Activated CD4-positive, alpha-beta T cell treated with anti-CD3 and anti-CD28 coated beads, Interleukin-2, Interleukin-6, amounts not matched to agents 100 ng/mL and 50 ng/mL, durations not matched to agents 16 hours and 8 hours (primary cell): ENCODE data around the gene CCDC159.
"Not testable (repeated sequence)": the region's sequence is repeated elsewhere in the genome, so short reads cannot be mapped to it uniquely, and the experiment has no call there.

ENCODE experiments used
- DNase-seq: peaks from one replicate; pipeline ENCODE4 v3.0.0-alpha.2; 2020

The CCDC159 gene, protein sequence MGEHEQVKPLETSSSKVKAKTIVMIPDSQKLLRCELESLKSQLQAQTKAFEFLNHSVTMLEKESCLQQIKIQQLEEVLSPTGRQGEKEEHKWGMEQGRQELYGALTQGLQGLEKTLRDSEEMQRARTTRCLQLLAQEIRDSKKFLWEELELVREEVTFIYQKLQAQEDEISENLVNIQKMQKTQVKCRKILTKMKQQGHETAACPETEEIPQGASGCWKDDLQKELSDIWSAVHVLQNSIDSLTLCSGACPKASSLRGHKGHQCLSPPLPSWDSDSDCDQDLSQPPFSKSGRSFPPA

DNA sequence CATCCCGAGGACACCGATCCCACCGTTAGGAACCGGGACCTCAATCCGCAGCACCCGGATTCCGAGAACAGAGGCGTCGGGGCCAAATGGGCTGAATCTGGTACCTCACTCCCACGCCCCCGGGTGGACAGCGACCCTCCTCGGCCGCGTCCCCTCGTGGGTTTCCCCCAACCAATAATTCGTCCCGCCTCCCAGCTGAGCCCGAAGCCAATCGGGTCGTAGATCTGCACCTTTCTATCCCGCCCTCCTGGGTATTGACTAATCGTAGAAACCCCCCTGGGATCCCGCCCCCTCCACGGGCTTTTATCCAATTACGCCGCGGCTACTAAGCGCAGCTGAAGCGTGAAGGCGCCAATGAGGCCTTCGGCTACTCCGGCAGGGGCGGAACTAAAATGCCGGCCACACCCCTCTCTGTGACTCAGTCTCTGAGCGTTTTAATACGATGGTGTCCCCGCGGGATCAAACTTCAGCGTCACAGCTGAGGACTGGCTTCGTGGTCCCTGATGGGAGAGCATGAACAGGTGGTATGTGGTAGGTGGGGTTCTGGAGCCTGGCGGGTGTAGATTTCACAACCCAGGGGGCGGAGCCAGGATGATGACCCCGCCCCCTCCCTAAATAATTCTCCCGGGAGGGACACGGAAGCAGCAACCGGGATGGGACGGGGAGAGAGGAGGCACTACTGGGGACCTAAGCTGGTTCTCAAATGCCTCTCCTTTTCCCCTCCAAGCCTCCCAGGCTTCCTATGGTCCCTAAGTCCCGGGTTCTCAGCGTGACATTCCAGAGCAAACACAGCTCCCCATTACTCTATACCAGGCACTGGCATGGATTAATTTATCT is at the start of gene CCDC159, which contains the start of gene TMEM205:
CCDC159 (plus strand) TSS at position 416 of the 837 bp plus-strand sequence; CDS start at position 504, 88 bp downstream.
TMEM205 (minus strand) TSS at position 165 of the 837 bp plus-strand sequence. CDS start 649 bp downstream, outside the sequence.
- DNase-seq = peak; percentile 99

DNA sequence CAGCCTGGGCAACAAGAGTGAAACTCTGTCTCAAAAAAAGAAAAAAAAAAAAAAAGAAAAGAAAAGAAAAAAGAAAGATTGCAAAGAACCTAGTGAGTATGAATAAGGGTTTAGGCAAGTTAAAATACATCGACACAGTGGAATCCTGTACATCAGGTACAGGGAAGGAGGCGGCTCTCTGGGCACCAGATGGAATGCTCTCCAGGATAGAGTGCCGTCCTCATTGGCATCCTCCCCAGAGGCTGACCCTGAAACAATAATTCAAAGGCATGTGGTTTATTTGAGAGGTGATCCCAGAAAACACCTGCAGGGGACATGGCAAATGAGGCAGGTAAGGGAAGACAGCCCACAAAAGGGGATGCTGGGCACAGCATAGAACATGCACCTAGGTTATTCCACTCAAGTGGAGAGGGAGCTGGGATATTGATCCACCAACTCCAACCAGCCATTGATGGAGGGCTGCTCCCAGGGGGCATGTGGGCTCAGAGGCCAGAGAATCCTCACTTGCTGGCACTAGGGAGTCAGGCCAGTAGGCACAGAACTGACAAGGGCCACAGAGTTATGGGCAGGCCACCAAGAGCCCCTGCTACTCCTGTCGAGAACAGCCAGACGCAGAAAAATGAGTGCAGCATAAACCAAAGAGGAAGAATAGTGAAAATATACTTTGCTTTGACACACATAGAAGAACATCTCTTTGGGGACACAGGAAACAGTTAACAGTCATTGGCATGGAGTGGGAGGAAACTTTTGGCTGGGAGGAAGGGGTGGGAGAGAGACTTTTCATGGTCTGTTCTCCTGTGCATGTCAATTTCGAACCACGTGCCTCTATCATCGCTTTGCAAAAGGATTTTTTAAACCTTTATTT is 46.1 kb upstream of the CCDC159 start:
- no peak for DNase-seq

DNA sequence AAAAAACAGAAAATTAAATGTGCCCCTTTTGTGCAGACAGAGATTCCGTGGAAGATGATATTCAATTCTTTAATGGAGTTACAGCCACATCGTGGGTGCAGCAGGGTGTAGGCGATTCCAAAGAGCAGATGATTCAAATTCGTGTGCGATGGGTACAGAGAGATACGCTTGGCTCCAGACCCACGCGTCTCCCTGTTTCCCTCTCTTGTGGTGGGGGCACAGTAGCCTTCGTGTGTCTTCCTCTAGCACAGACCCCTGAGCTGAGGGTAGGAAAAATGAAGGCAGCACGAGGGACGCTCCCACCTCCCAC is 45.6 kb upstream of the CCDC159 start:
- no peak for DNase-seq

DNA sequence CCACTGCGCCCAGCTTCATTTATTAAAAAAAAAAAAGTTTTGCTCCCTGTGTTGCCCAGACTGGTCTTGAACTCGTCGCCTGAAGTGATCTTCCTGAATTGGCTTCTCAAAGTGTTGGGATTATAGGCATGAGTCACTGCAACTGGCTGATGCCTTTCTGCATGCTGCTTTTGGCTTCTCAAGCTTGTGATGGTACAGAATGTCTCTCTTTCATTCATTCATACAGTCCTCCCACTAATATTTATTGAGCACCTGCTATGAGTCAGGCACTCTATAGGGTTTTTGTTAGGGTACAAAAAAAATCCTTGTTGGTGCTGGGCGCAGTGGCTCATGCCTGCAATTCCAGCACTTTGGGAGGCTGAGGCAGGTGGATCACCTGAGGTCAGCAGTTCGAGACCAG is 41.4 kb upstream of the CCDC159 start:
- no peak for DNase-seq

DNA sequence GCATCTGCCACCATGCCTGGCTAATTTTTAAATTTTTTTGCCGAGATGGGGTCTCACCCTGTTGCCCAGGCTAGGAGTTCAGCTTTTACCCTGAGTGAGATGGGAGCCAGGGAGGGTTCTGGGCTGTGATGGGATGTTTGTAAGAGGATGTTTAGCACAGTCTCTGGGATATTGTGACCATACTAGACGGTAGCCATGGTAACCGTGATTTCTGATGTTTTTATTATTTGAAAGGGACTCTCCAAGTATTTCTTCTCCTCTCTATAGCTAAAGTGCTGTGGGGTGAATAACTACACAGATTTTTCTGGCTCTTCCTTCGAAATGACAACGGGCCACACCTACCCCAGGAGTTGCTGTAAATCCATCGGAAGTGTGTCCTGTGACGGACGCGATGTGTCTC is 40.0 kb upstream of the CCDC159 start:
- no peak for DNase-seq

DNA sequence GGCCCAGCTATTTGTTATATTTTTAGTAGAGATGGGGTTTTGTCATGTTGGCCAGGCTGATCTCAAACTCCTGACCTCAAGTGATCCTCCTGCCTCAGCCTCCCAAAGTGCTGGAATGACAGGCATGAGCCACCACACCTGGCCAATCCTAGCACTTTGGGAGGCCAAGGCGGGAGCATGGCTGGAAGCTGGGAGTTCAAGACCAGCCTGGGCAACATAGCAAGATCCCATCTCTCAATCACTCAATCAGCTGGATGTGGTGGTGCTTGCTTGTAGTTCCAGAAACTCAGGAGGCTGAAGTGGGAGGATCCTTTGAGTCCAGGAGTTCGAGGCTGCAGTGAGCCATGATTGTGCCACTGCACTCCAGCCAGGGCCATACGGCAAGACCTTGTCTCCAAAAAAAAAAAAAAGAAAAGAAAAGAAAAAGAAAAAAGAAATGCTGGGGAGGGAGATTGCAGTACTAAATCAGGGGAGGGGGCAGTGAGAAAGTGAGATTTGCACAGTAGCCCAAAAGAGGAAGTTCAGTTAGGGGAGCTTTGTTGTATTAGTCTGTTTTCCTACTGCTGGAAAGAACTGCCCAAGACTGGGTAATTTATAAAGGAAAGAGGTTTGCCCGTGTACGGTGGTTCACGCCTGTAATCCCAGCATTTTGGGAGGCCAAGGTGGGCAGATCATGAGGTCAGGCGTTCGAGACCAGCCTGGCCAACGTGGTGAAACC is 25.9 kb upstream of the CCDC159 start:
- DNase-seq = not testable (repeated sequence)

DNA sequence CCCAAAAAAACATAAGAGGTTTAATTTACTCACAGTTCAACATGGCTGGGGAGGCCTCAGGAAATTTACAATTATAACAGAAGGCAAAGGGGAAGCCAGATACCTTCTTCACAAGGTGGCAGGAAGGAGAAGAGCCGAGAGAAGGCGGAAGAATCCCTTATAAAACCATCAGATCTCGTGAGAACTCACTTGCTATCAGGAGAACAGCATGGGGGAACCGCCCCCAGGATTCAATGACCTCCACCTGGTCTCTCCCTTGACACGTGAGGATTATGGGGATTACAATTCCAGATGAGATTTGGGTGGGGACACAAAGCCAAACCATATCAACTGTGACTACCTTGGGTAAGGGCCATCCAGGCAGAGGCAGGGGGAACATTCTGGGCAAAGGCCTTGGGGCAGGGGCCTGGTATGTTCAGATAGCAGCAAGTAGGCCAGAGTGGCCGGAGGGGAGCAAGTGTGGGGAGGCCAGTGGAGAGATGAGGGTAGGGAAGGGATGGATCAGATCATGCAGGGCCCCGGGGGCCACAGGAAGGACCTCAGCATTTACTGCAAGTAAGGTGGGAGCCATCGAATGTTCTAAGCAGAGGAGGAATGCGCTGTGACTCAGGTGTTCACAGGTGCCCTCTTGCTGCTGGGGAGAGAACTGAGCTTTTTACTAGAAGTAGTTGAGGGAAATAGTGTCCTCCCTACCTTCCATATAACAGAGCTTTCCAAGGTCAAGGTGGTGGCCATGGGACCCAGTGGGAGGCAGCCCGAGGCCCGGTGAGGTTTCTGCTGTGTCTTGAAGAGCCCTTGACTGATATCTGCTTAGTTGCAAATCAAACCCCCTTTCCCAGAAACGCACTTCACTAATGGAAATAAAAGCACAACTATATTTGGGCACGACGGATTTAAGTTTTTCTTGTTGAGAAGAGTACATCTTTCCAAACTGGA is 24.9 kb upstream of the CCDC159 start:
- no peak for DNase-seq

DNA sequence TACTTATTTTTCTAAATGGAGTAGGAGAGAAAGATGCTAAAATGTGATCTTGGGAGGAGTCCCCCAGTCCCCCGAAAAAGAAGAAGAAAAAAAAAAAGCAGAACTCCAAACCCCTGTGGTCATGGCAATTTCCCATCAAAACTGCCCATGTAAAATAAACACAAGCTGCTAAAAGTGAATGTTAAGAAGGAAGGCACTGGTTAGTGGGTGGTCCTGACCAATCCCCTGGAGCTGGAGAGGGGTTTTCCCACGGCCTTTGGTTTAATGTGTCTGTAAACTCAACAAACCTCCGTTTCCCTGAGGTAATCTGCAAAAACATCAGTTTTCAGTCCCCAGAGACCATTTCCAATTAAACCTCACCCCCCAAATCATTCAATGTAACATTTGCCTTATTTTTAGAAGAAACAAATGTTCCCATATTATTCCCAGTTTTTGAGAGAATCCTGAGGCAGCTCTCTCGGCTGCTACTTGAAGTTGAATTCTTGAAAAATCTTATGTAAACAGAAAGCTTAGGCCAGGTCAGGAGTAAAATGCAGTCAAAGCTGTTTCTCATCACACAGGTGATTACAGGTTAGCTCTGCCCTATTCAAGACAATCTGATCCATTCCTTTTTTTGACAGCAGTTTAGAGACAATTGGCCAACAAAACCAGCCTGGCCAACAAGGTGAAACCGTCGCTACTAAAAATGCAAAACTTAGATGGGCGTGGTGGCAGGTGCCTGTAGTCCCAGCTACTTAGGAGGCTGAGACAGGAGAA is 23.9 kb upstream of the CCDC159 start:
- DNase-seq = no peak

DNA sequence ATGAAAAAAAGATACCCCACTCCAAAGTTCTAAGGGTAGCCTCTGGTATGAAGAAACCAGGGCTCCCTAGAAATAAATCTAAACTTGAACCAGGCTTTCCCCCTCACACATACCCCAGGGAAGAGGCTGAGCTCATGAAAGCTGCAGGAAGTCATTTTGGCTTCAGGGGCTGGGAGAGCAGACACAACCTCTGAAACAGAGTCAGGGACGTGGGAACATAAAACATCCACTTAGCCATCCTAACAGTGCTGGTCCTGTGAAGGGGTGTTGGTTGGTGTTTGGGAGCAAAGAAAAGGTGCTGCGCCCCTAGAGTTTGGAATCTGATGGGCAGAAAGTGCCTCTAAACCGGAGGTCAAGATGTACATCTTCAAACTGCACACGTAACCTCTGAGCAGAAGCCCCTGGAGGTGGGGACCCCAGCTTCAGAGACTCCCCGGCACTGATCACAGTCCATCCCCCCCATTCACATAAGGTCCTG is 22.7 kb upstream of the CCDC159 start:
- DNase-seq = no peak

DNA sequence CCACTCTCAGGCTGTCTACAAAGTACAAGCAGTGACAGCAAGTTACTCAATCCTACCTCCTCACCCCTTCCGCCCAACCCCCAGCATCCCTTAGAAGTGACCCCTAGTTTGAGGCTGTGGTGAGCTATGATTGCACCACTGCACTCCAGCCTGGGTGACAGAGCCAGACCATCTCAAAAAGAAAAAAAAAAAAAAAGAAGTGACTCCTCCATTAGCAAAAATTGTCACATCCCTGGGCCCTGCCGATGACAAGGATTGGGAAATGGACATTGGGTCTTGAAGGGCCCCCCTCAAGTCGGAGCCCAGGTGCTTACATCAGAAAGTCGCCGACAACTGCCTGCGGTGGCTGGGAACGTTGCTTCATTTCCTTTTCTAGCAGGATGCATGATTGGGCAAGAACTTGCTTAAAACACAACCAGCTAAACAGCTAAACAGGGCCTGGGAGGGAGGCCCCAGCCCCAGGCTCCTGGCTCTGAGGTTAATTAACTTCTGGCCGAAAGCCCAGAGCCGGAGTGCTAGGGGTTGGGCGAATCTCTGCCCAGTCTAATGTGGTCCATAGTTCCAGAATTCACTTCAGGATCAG is 22.1 kb upstream of the CCDC159 start:
- peak; percentile 85 for DNase-seq

DNA sequence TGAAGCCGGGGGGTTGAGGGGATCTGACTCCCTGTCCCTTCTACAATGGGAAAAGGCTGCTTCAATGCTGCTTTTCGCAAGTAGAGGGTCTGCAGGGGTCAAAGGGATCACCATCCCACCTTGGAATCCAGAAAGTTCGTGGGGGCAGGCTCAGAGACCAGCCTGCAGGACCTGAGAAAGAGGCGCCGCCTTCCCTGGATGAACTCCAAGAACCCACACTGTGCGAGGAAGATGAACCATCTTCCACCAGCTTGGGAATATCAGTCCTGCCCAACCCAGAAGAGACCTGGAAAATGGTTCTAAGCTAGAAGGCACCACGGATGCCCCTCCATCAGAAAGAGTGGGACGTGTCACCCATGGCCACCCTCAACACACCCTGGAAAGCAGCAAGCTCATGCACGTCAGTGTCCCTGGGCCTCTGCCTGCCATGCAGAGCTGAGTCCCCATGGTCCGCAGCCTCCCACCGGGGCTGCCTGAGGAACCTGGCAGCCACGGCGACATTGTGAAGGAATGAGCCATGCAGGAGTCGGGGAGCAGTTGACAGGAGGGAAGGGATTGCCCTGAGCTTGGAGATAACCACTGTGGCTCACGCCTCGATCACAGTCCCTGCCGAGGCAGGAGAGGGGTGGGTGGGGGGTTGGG is 21.4 kb upstream of the CCDC159 start:
- no peak for DNase-seq

DNA sequence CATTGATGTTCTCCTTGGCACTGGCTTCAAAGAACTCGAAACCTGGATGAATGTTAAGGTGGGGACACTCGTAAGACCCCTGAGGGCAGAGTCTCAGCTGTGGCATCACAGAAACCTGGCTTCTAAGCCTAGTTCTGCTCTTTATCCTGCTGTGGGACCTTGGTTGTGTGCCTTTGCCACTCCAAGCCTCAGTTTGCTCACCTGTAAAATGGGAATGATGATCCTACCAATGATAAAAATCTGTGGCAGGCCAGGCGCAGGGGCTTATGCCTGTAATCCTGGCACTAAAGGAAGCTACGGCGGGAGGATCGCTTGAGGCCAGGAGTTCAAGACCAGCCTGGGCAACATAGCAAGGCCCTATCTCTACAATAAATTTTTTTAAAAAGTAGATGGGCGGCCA is 20.8 kb upstream of the CCDC159 start:
- no peak for DNase-seq

DNA sequence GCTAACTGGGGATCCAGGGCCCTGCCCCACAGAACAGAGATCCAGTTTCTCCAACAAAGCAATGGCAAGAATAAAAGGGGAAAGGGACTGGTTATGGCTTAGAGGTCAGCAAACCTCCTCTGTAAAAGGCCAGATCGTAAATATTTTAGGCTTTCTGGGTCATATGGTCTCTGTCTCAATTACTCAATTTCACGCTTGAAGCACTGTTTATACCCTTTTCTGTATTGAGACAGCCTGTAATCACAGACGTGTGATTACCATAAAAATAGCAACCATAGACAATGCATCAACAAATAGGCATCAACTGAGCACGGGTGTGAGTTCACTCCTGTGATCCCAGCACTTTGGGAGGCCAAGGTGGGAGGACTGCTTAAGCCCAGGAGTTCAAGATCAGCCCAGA is 16.2 kb upstream of the CCDC159 start:
- no peak for DNase-seq

DNA sequence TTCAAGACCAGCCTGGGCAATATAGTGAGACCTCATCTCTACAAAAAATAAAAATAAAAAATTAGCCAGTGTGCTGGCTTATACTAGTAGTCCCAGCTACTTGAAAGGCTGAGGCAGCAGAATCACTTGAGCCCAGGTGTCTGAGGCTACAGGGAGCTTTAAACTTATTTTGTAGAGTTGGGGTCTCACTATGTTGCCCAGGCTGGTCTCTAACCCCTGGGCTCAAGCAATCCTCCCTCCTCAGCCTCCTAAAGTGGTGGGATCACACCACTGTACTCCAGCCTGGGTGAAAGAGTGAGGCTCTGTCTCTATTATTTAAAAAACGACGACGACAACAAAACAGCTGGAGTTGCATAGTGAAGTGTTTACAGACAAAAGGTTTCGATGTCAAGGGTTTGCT is 14.8 kb upstream of the CCDC159 start:
- DNase-seq = no peak

DNA sequence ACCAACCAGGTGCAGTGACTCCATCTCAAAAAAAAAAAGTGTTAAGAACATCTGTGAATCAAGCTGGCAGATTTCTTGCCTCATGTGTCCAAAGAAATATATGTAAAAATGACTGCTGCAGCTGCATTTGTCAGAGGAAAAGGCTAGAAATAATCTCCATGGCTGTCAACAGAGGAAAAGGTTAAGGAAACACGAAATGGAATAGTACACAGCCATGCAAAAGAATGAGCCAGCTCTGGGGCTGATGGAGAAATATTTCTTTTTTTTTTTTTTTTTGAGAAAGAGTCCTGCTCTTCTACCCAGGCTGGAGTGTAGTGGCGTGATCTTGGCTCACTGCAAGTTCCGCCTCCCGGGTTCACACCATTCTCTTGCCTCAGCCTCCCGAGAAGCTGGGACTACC is 13.5 kb upstream of the CCDC159 start:
- DNase-seq = no peak

DNA sequence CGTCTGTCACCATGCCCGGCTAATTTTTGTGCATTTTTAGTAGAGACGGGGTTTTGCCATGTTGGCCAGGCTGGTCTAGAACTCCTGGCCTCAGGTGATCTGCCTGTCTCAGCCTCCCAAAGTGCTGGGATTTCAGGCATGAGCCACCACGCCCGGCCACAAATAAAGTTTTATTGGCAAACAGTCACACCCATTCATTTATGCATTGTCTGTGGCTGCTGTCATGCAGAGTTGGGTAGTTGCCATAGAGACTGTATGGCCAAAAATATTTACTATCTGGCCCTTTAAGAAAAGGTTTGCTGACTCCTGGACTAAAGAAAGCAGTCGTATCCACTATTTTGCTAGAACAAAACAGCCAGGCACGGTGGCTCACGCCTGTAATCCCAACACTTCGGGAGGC is 12.5 kb upstream of the CCDC159 start:
- not testable (repeated sequence) for DNase-seq

DNA sequence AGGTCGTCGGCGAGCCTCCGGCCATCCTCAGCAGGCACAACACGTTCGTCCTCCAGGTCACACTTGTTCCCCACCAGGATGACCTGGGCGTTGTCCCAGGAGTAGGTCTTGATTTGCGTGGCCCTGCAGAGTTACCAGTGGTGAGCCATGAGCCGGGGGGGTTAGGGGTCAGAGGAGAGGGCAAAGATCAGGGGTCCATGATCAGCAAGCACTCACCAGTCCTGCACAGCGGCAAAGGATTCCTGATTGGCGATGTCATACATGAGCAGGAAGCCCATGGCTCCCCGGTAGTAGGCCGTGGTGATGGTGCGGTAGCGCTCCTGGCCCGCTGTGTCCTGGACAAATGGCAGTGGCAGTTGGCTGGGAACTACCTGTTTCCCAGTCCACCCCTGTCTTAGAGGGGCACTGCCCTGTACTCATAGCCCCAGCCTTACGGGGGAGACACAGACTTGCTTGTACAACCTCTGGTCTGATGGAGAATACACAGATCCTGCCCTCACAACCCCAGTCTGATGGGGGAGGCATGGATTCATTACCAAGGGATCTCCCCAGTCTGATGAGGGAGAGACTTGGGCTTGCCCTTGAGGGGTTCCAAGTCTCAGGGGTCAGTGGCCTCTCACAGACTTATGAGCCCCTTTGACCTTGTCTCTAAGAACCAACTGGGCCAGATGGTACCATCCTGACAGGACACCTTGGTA is 10.7 kb upstream of the CCDC159 start:
- DNase-seq = no peak

DNA sequence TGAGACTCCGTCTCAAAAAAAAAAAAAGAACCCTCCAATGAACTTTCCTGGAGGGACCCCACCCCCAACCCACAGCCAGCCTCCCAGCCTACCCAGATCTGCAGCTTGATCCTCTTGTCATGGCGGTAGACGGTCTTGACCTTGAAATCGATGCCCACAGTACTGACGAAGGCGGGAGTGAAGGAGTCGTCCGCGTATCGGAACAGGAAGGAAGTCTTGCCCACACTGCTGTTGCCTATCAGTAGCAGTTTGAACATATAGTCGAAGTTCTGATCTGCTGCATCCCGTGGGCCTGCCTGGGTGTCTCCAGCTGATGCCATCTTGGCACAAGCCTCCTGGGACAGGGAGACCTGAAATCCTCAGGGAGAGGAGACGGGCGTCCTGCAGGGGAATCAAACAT is 9.2 kb upstream of the CCDC159 start:
- peak; percentile 32 for DNase-seq

DNA sequence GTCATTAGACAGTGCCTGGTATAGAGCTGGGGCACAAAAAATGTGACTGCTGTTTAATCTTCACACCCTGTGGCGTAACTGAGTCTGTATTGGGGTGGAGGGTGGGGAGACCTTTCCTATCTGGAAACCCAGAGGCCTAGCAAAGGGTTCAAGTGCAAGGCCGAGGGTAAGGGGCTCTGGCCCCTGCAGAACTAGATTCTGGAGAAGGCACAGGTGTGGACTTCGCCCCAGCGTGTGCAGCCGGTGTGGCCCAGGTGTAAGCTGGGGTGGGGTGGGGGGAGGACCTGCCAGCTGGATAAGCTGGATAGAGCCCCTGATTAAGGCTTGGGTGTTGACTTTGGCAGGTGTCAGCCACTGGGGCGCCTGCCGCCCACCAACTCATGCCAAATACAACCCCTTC is 8.2 kb upstream of the CCDC159 start:
- DNase-seq = no peak
